GM10266 (cell line): Measurements from ENCODE around the gene SPR.
"Not testable (repeated sequence)": the region's sequence is repeated elsewhere in the genome, so short reads cannot be mapped to it uniquely, and the experiment has no call there.

ENCODE experiments used
- DNase-seq: peaks from one replicate; pipeline ENCODE4 v3.0.0; 2012; ENCODE audit errors: extremely low spot score
- TF ChIP-seq, protein P1 (sequence below): IDR thresholded peaks from 2 replicates; pipeline ENCODE4 v1.5.1; 2012; ENCODE audit warnings: mild to moderate bottlenecking, low read depth; ENCODE audit not compliant: control insufficient read depth, insufficient read depth; ENCODE audit errors: missing control alignments

Gene SPR

DNA sequence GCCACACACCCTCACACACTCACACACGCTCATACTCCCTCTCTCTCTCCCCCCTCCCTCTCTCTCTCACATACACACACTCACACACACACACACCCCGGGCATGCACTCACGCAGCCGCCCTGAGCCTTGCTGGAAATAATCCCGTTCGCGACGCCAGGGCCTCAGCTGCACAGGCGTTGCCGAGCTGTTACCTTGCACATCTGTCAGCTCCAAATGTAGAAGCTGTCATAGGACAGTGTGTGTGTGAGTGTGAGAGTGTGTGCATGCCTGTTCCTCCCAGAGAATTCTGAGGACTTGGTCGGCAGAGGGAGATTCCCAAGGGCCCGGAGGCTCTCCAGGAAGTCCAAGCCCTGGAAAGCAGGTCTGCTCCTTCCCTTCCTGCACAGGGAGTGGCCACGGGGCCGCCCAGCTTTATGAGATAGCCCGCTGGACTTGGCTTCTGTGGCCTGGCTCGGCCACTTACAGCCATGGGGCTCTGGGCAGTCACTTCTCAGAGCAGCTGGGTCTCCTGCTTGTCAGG lies 8.6 kb downstream of the SPR start:
- DNase-seq: no peak
- TF ChIP-seq, protein P1, sequence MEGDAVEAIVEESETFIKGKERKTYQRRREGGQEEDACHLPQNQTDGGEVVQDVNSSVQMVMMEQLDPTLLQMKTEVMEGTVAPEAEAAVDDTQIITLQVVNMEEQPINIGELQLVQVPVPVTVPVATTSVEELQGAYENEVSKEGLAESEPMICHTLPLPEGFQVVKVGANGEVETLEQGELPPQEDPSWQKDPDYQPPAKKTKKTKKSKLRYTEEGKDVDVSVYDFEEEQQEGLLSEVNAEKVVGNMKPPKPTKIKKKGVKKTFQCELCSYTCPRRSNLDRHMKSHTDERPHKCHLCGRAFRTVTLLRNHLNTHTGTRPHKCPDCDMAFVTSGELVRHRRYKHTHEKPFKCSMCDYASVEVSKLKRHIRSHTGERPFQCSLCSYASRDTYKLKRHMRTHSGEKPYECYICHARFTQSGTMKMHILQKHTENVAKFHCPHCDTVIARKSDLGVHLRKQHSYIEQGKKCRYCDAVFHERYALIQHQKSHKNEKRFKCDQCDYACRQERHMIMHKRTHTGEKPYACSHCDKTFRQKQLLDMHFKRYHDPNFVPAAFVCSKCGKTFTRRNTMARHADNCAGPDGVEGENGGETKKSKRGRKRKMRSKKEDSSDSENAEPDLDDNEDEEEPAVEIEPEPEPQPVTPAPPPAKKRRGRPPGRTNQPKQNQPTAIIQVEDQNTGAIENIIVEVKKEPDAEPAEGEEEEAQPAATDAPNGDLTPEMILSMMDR: no peak

GRCh38 chr2:72896446-72896845 lies 9.2 kb downstream of the SPR start:
- DNase-seq: no peak
- TF ChIP-seq, protein P1: no peak

GRCh38 chr2:72897785-72898584 lies 10.8 kb downstream of the SPR start:
- DNase-seq: no peak
- TF ChIP-seq, protein P1: no peak

GRCh38 chr2:72898585-72898906 lies 11.3 kb downstream of the SPR start:
- TF ChIP-seq, protein P1: no peak
- DNase-seq: no peak

DNA sequence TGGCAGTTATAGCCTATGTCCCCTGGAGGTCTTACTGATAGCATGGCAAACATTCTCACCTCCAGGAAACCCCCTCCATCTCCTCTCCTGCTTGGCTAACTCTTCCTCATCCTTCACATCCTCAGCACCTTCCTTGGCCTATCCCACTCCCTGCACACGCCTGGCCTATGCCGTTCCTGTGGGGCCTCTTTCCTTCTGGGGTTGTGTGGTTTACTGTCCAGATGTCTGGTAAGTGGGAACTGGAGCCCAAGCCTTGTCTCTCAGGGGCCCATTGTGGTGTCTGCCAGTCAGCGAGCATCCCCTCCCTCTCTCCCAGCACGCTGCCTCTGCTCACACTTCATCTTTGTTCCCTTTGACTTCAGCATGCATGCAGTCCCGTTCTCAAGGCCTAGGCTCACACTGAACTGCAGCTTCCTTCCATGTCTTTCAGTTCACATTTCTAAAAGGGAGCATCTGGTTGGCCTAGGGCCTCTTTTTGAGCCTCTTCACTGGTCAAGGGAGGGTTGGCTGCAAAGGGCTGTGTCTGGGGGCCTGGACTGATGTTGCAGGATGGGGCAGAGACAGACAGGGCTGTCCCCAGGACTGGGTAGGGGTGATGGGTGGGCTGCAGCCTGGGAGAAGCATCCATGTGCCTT lies 13.1 kb downstream of the SPR start:
- DNase-seq: no peak

GRCh38 chr2:72901426-72901825 lies 14.2 kb downstream of the SPR start:
- TF ChIP-seq, protein P1: no peak
- DNase-seq: no peak

More for the DNA sequence above, 13.1 kb downstream of the SPR start:
- TF ChIP-seq, protein P1: no peak

GRCh38 chr2:72907369-72907768 lies 20.2 kb downstream of the SPR start:
- DNase-seq: not testable (repeated sequence)
